ENCODE results near the gene TINAG. TPM values are rescaled to one million over a fixed set of nuclear protein-coding genes. Genes with fewer than 3 reads are reported as not detected.

The TINAG gene
- total RNA-seq, 1 experiment from 2014 or later = not detected

GRCh38 chr6:54288474-54288873 lies 19.8 kb upstream of the TINAG start:
- no peaks in the 10 kb centered on the region for H3K9me2 ChIP-seq (ENCODE audit: insufficient read depth)
- no peaks in the 10 kb centered on the region for H4K20me1 ChIP-seq (ENCODE audit: insufficient read depth)
- H2AFZ ChIP-seq (ENCODE audit: low read depth, low read length, poor library complexity, severe bottlenecking) = no peak overlapping the region
- BruUV-seq (replicated peaks) = no TSS peak
- DNase-seq (ENCODE audit: low read depth, low spot score) (no peak), ATAC-seq (no peak)
- H3K4me3 ChIP-seq (replicated peaks in 1 of 2; ENCODE audit: low read depth in 1 of 2, low read length in 2 of 2) = no peak overlapping the region
- no peak overlapping the region for H3K27ac ChIP-seq (ENCODE audit: low read depth, low read length)
- no peaks in the 10 kb centered on the region for H3K9me3 ChIP-seq (ENCODE audit: control insufficient read depth in 1 of 2, insufficient read depth in 1 of 2, low read depth in 1 of 2, low read length in 2 of 2)
- H3K4me1 ChIP-seq (ENCODE audit: control insufficient read depth in 1 of 2, insufficient read depth in 2 of 2, low read length in 2 of 2) = peaks cover 0 to 11% of the 10 kb centered on the region in 2 experiments; a peak in 2 of 4 replicates
- CTCF ChIA-PET = no interaction called here
- no peak overlapping the region for H3K4me2 ChIP-seq (ENCODE audit: low read length)
- intact Hi-C loops (cut with micrococcal nuclease) = no loop called here
- H3K36me3 ChIP-seq (ENCODE audit: control insufficient read depth in 1 of 2, insufficient read depth in 2 of 2, low read length in 2 of 2) = no peaks in the 10 kb centered on the region
- no peak overlapping the region for H3K9ac ChIP-seq (ENCODE audit: low read length)
- TF ChIP-seq, protein P1, sequence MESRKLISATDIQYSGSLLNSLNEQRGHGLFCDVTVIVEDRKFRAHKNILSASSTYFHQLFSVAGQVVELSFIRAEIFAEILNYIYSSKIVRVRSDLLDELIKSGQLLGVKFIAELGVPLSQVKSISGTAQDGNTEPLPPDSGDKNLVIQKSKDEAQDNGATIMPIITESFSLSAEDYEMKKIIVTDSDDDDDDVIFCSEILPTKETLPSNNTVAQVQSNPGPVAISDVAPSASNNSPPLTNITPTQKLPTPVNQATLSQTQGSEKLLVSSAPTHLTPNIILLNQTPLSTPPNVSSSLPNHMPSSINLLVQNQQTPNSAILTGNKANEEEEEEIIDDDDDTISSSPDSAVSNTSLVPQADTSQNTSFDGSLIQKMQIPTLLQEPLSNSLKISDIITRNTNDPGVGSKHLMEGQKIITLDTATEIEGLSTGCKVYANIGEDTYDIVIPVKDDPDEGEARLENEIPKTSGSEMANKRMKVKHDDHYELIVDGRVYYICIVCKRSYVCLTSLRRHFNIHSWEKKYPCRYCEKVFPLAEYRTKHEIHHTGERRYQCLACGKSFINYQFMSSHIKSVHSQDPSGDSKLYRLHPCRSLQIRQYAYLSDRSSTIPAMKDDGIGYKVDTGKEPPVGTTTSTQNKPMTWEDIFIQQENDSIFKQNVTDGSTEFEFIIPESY (IDR thresholded peaks at IDR 0.05; ENCODE audit: extremely low read depth, insufficient replicate concordance, low read length) = no peak
- TF ChIP-seq FOSL1 (IDR thresholded peaks at IDR 0.05; ENCODE audit: low read depth) = no peak
- TF ChIP-seq EZH2phosphoT487 (IDR thresholded peaks at IDR 0.05; ENCODE audit: borderline replicate concordance) = no peak
- TF ChIP-seq SP1 (IDR thresholded peaks at IDR 0.05; ENCODE audit: low read depth) = no peak
- TF ChIP-seq SRF (IDR thresholded peaks at IDR 0.05; ENCODE audit: low read depth) = no peak
- TF ChIP-seq EGR1 (IDR thresholded peaks at IDR 0.05; ENCODE audit: low read depth) = no peak
- TF ChIP-seq POLR2A (IDR thresholded peaks at IDR 0.05; ENCODE audit: borderline replicate concordance, extremely low read depth, insufficient read depth, insufficient read length) = no peak
- no peak for TF ChIP-seq CEBPB (IDR thresholded peaks at IDR 0.05; ENCODE audit: low read depth)
- TF ChIP-seq JUND (IDR thresholded peaks at IDR 0.05) = no peak
- no peak for TF ChIP-seq POLR2AphosphoS5 (IDR thresholded peaks at IDR 0.05; ENCODE audit: low read depth, low read length)
- TF ChIP-seq RAD21 (IDR thresholded peaks at IDR 0.05; ENCODE audit: low read depth) = no peak
- no peaks in the 10 kb centered on the region for H3K79me2 ChIP-seq (ENCODE audit: insufficient read depth, low read length)
- H3K27me3 ChIP-seq (ENCODE audit: insufficient read depth, low read length) = no peaks in the 10 kb centered on the region
- POLR2A ChIA-PET = no interaction called here
- RAD21 ChIA-PET (ENCODE audit: low non-redundant PET in 1 of 2, low total read pairs in 2 of 2, uncharacterized antibody in 2 of 2, unreplicated experiment in 2 of 2) = no interaction called here

- Histone ChIP-seq H3K9me2 (ENCODE audit: insufficient read depth) (no peaks in the 10 kb centered on the region), H3K4me1 (ENCODE audit: control insufficient read depth in 1 of 2, insufficient read depth in 2 of 2, low read length in 2 of 2) (peaks cover 0 to 11% of the 10 kb centered on the region in 2 experiments; a peak in 2 of 4 replicates), H3K36me3 (ENCODE audit: control insufficient read depth in 1 of 2, insufficient read depth in 2 of 2, low read length in 2 of 2) (no peaks in the 10 kb centered on the region), H3K9ac (ENCODE audit: low read length) (no peak overlapping the region), H3K27ac (ENCODE audit: low read depth, low read length) (no peak overlapping the region), H3K27me3 (ENCODE audit: insufficient read depth, low read length) (no peaks in the 10 kb centered on the region), H2AFZ (ENCODE audit: low read depth, low read length, poor library complexity, severe bottlenecking) (no peak overlapping the region), H4K20me1 (ENCODE audit: insufficient read depth) (no peaks in the 10 kb centered on the region), H3K79me2 (ENCODE audit: insufficient read depth, low read length) (no peaks in the 10 kb centered on the region), H3K4me2 (ENCODE audit: low read length) (no peak overlapping the region), H3K9me3 (ENCODE audit: control insufficient read depth in 1 of 2, insufficient read depth in 1 of 2, low read depth in 1 of 2, low read length in 2 of 2) (no peaks in the 10 kb centered on the region), H3K4me3 (replicated peaks in 1 of 2; ENCODE audit: low read depth in 1 of 2, low read length in 2 of 2) (no peak overlapping the region)
- BruUV-seq (replicated peaks) = no TSS peak
- ATAC-seq (no peak), DNase-seq (ENCODE audit: low read depth, low spot score) (no peak)
- intact Hi-C loops (cut with micrococcal nuclease) = no loop called here
- ChIA-PET RAD21 (ENCODE audit: low non-redundant PET in 1 of 2, low total read pairs in 2 of 2, uncharacterized antibody in 2 of 2, unreplicated experiment in 2 of 2) (no interaction called here), POLR2A (no interaction called here), CTCF (no interaction called here)
- TF ChIP-seq ZNF274 (IDR thresholded peaks at IDR 0.05; ENCODE audit: low read depth, low read length) = no peak
- no peak for TF ChIP-seq POLR2AphosphoS5 (IDR thresholded peaks at IDR 0.05; ENCODE audit: low read depth, low read length)
- TF ChIP-seq POLR2A (IDR thresholded peaks at IDR 0.05; ENCODE audit: borderline replicate concordance, extremely low read depth, insufficient read depth, insufficient read length) = no peak
- TF ChIP-seq SRF (IDR thresholded peaks at IDR 0.05; ENCODE audit: low read depth) = no peak
- TF ChIP-seq FOSL1 (IDR thresholded peaks at IDR 0.05; ENCODE audit: low read depth) = no peak
- TF ChIP-seq SP1 (IDR thresholded peaks at IDR 0.05; ENCODE audit: low read depth) = no peak
- TF ChIP-seq, protein P1 (IDR thresholded peaks at IDR 0.05; ENCODE audit: extremely low read depth, insufficient replicate concordance, low read length) = no peak
- TF ChIP-seq, protein P2, sequence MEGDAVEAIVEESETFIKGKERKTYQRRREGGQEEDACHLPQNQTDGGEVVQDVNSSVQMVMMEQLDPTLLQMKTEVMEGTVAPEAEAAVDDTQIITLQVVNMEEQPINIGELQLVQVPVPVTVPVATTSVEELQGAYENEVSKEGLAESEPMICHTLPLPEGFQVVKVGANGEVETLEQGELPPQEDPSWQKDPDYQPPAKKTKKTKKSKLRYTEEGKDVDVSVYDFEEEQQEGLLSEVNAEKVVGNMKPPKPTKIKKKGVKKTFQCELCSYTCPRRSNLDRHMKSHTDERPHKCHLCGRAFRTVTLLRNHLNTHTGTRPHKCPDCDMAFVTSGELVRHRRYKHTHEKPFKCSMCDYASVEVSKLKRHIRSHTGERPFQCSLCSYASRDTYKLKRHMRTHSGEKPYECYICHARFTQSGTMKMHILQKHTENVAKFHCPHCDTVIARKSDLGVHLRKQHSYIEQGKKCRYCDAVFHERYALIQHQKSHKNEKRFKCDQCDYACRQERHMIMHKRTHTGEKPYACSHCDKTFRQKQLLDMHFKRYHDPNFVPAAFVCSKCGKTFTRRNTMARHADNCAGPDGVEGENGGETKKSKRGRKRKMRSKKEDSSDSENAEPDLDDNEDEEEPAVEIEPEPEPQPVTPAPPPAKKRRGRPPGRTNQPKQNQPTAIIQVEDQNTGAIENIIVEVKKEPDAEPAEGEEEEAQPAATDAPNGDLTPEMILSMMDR (IDR thresholded peaks at IDR 0.05 in 2 of 3, conservative IDR thresholded peaks at IDR 0.05 in 1 of 3; ENCODE audit: borderline replicate concordance in 1 of 3, insufficient read depth in 1 of 3, low read depth in 2 of 3, low read length in 2 of 3) = no peak
- no peak for TF ChIP-seq EGR1 (IDR thresholded peaks at IDR 0.05; ENCODE audit: low read depth)
- TF ChIP-seq YY1 (IDR thresholded peaks at IDR 0.05; ENCODE audit: extremely low read depth, insufficient replicate concordance, low read depth, low read length) = no peak
These were observed 18.8 kb upstream of the TINAG start for GRCh38 chr6:54289426-54289825.

All from HCT116 (cell line).